HG03520 (cell line): Measurements from ENCODE around the gene IFFO2.
A peak's percentile ranks its signal among the peaks of the same experiment; 100 is the strongest.

Experiments
- ATAC-seq: cut with Tn5 transposase; IDR thresholded peaks from one replicate; pipeline ENCODE4 v1.9.1; 2021; ENCODE audit warnings: mild to moderate bottlenecking, moderate library complexity; ENCODE audit not compliant: unreplicated experiment

Gene IFFO2

GRCh38 chr1:18951818-18952391 is 4.6 kb downstream of the IFFO2 start:
- ATAC-seq: peak; percentile 39

DNA sequence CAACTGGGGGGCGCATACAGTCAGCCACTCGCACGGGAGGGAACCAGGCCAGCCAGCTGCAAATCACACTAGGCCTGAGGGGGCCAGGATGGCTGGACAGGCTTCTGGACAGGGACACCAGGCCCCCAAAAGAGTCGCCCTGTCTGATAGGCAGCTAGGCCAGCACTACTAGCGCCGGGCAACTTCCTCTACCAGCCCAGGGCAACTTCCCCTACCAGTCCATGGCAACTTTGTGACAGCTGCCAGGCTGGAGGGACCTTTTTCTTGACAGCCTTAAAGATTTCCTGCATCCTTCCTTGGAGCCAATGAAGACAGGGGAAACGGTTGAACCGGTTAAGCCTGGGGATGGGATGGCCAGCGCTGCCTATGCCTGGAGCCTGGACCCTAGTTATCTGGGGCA is 5.1 kb downstream of the IFFO2 start:
- no peak for ATAC-seq

- no peak for ATAC-seq
Measured at GRCh38 chr1:18950401-18951026, 6.0 kb downstream of the IFFO2 start.

- no peak for ATAC-seq
Measured at GRCh38 chr1:18949686-18950400, 6.6 kb downstream of the IFFO2 start.

GRCh38 chr1:18948913-18949685 is 7.4 kb downstream of the IFFO2 start:
- ATAC-seq: no peak

GRCh38 chr1:18948048-18948912 is 8.2 kb downstream of the IFFO2 start:
- ATAC-seq: no peak

GRCh38 chr1:18947570-18947969 is 8.9 kb downstream of the IFFO2 start:
- no peak for ATAC-seq

GRCh38 chr1:18946550-18947381 is 9.7 kb downstream of the IFFO2 start:
- ATAC-seq: no peak

DNA sequence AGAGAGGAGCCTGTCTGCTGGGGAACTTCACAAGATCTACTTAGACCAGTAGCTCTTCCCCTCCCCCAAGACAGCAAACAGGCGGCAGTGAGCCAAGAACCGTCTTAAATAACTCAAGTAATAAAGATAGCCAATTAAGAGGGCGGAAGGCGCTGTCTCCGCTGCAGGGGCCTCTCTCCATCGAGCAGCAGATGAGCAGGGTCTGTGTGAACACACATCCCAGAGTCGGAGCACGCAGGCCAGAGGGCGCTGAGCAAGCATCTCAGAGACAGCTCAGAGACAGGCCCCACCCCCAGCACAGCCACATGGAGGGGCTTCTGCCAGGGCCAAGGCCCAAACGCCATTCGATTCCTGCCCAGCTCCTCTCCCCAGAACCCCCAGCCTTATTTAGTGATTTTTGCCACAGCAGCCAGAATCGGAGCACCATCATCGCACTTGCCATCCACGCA is 11.1 kb downstream of the IFFO2 start:
- no peak for ATAC-seq

DNA sequence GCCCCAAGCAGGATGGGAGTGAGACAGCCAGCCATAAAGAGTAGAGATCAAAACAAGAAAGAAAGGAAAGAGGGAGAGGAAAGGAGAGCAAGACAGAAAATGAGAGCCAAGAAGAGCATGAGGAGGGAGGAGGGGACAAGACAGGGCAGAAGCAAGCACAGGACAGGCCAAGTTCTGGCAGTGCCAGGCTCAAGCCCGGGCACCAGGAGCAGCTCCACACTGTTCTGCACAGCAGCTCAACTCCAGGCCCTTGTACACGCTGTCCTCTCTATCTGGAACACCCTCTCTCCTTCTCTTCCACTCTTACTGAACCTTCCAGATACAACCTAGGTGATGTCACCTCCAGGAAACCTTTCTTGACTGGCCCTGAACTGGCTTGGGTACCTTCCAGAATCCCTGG is 11.7 kb downstream of the IFFO2 start:
- ATAC-seq: no peak

DNA sequence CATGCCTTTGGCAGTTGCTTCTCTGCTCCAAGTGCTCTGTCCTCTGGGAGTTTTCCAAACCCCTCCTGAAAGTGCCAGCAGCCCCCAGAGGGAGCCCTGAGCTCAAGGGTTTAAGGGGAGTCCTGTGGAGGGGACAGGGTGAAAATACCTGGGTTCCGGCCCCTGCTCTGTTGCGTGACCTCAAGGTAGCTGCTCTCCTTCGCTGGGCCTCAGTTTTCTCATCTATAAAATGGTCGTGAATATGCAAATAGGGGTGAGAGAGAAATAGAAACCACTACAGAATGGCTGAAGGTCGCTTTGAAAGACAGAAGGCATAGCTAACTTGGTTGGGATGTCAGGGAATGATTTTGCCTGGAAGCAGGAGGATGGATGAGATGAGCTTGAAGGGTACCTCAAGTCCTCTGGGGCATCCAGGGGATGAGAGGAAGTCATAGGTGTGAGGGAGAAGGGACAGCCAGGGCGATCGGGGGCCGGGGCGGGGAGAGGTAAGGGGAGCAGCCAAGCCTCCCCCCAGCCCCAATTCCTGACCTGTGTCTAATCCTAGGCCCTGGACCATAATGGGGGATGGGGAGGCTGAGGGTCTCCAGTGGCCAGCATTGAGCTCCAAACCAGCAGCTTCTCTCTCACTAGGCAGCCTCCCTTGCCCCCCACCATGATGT is 12.4 kb downstream of the IFFO2 start:
- no peak for ATAC-seq

- no peak for ATAC-seq
Measured at GRCh38 chr1:18943162-18943561, 13.3 kb downstream of the IFFO2 start.

- no peak for ATAC-seq
Measured at GRCh38 chr1:18942340-18942739, 14.1 kb downstream of the IFFO2 start.

DNA sequence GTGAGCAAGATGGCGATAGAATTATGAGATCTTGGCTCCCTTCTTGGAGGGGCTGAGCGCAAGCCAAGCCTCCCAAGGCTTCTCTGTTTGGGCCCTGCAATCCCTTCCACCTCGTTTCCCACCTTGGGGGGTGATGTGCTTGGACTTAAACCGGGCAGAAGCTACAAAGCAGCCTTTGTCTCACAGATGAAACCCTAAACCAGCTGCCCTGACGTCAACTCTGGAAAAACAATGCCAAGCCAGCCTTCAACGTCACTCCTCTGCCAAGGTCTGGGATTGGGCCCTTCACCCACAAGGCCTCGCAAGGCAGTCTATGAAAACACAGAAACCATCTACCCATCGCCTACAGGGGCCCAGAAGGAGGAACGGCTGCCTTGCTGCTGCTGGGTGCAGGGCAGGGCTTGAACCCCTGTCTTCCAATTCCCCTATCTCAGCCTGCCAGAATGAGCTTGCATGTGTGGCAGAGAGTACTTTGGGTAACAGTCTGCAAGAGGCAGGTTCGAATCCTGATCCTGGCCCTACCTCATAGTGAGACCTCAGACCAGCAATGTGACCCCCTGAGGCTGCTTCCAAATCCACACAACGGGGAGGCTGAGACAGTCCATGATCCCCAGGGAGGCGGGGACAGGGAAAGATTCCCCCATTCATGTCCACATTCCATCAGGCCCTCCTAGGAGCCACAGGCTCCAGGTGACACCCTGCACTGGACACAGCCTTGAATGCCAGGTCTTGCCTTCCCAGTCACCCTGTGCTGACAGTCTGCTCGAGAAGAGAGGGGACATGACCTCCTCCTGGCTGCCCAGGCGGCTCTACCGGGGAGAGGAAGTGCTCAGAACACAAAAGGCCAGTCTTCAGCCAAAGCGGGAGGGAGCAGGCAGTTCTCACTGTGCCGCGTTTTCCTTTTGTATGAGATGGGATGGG is 15.0 kb downstream of the IFFO2 start:
- no peak for ATAC-seq

DNA sequence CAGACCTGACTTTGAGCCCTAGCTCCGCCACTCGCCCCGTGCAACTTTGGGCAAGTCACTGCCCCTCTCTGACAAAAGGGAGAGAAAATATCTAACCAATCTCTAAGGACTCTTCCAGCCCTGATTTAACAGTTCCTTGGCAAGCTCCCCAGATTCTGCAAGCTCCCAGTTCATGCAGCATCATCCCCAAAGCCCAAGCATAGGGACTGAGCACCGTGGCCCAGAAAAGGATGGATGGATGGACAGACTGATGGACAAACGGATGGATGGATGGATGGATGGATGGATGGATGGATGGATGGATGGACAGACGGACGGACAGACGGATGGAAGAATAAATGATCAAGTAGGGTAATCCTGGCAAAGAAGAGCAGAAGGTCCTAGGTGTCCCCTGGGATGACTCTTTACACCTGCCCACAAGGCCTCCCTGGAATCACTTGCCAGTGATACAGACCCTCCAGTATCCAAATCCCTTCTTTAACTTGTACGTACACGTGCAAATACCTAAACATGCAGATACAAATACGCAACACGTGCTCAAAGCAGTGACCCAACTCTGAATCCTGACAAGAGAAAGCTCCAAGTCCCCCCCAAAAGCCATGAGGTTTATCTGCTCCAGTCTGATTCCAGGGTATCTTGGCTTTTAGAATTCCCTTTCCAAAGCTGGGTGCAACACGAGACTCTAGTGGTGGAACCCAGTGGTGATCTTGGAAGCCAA is 16.0 kb downstream of the IFFO2 start:
- no peak for ATAC-seq

DNA sequence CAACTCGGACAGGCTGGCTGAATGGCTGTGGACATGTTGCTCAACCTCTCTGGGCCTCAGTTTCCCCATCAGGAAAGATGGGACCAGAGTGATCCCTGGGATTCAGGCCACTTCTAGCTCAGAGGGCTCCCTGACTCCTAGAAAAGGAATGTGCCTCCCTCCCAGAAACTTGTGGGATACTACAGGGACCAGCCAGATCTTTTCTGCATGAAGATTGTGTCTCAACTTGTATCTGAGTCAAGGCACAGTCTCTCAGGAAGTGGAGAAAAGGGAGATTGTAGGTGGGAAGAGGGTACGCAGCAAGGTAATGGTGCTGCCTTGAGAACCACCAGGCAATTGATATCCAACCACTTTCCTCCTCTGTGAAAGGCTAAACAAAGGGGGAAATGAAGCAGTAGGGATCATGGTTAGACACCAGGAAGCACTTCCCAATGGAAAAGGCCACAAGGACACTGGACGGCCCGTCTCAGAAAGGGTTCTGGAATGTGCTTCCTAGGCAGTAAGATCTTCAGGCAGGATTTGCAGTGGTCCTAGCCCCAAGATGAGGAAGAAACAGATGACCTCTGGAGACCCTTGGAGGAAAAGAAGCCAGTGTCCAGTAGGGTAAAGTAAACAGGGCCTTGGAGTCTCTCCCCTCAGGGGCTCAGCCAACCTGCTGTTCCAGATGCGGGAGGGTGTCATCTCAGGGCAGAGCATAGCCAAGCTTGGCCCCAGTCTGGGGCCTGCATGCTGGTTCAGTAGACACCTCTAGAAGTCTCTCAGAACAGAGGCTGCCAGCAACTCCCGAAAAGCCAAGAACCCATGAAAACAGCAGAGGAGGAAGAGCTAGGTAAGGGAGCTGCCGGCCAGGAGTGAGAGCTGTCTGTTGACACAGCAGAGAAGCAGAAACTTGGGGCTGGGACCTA is 16.8 kb downstream of the IFFO2 start:
- no peak for ATAC-seq

GRCh38 chr1:18938707-18939070 is 17.8 kb downstream of the IFFO2 start:
- ATAC-seq: no peak
